Aorta (tissue), 5 donors: ENCODE results near the gene PSMD14. TPM values are rescaled to one million over a fixed set of nuclear protein-coding genes. Genes with fewer than 3 reads are reported as not detected.
A peak's percentile ranks its signal among the peaks of the same experiment; 100 is the strongest.
"Not testable (repeated sequence)": the region's sequence is repeated elsewhere in the genome, so short reads cannot be mapped to it uniquely, and the experiment has no call there.

Source experiments
- ATAC-seq: fragments of 200-7000 bp; cut with Tn5 transposase; one replicate; pipeline ENCODE4 v1.9.1; 2022; ENCODE audit warnings: moderate library complexity; ENCODE audit not compliant: low FRiP score
- DNase-seq, 2 donors: peaks; one replicate each; pipeline ENCODE4 v3.0.0-alpha.2; 2020
- H3K27ac ChIP-seq, 2 donors: one replicate each; pipeline ENCODE4 v1.5.1; 2013; ENCODE audit warnings: low read length in 2 of 2, mild to moderate bottlenecking in 2 of 2, moderate library complexity in 2 of 2, control low read depth in 1 of 2, inconsistent platforms in 1 of 2, low read depth in 1 of 2
- H3K27me3 ChIP-seq, 2 donors: one replicate each; pipeline ENCODE4 v1.6.1; 2013; ENCODE audit warnings: control low read depth in 1 of 2, low read length in 1 of 2, mild to moderate bottlenecking in 1 of 2, moderate library complexity in 1 of 2; ENCODE audit not compliant: insufficient read depth in 2 of 2, control insufficient read depth in 1 of 2
- H3K36me3 ChIP-seq, 2 donors: one replicate each; pipeline ENCODE4 v1.6.1; 2013; ENCODE audit warnings: control low read depth in 1 of 2, low read length in 1 of 2, mild to moderate bottlenecking in 1 of 2; ENCODE audit not compliant: insufficient read depth in 2 of 2, control insufficient read depth in 1 of 2
- H3K4me1 ChIP-seq, 2 donors: one replicate each; pipeline ENCODE4 v1.6.1; 2013; ENCODE audit warnings: low read length in 2 of 2, control low read depth in 1 of 2, mild to moderate bottlenecking in 1 of 2, moderate library complexity in 1 of 2; ENCODE audit not compliant: insufficient read depth in 2 of 2, control insufficient read depth in 1 of 2
- H3K4me3 ChIP-seq, 2 donors: one replicate each; pipeline ENCODE4 v1.5.1; 2013; ENCODE audit warnings: low read length in 2 of 2, control low read depth in 1 of 2, mild to moderate bottlenecking in 1 of 2
- H3K9me3 ChIP-seq: one replicate; pipeline ENCODE4 v1.6.1; 2013; ENCODE audit warnings: mild to moderate bottlenecking, low read length; ENCODE audit not compliant: control insufficient read depth
- WGBS, 2 donors: extraction: QIAGEN DNeasy Blood & Tissue Kit; methylation state at CpG; one replicate each; pipeline ENCODE4 v1.1.7; 2013; 5-methylcytosine and 5-hydroxymethylcytosine counted together
- intact Hi-C, 2 donors: fragments of 100-400 bp; cut with DNase I; formaldehyde crosslinking; loops; one replicate each; pipeline versions ENCODE4 v1.14.2 to v1.15.0; 2022
- polyA plus RNA-seq, 2 donors: library from polyadenylated mRNA; stranded (reverse); fragments of 200-250 nt; gene quantifications; one replicate each; pipeline ENCODE4 v1.2.3, GENCODE V29; 2013
- total RNA-seq, 2 donors: library from RNA; stranded (reverse); fragmentation: NEBNext Ultra II Directional; extraction: Animal tissue kit (Norgen Biotek cat#: 25700); gene quantifications; one replicate each; pipeline ENCODE4 v1.2.1, GENCODE V29; 2021
- donor health status: healthy with polysubstance abuse.
- donor health status: Bipolar disorder and iron deficiency.
- donor health status: DM: no; HTN: no; CAD: no.
- donor health status: DM: no; HTN: no; CAD: no.
- donor health status: DM: yes; HTN: yes; CAD: no.

Gene PSMD14
- total and polyA plus RNA-seq, 4 donors, result 21.0 to 47.7 (median 29.4) TPM

DNA sequence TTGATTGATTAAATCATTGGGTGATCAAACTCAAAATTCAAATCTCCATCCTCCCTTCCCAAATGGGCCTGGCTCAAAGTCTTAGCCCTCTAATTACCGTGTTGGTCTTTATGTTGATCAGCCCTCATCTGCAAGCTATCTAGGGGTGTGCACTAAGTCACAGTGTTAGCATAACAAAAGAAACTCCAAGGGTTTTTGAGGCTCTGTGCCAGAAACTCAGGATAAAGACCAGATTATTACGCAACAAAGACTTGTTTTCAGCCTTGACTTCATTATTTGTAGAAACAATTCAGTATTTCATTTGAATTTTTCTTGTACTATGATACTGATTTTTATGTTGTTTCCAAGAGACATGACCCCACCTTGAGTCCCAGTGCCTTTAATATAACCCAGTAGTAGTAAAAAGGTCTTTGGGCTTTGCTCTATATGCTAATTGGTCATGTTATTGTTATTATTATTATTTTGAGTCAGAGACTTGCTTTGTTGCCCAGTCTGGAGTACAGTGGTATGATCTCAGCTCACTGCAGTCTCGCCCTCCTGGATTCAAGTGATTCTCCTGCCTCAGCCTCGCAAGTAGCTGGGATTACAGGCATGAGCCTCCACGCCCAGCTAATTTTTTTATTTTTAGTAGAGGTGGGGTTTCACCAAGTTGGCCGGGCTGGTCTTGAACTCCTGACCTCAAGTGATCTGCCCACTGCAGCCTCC, 13.9 kb downstream of the PSMD14 start:
- 86 to 92% methylated on average over 6 of the region's 6 CpGs for WGBS, 2 donors
- intact Hi-C loops, result no loop called here
- Histone ChIP-seq H3K27me3 (no peaks in the 10 kb centered on the region), H3K27ac (no peak overlapping the region), H3K36me3 (no peaks in the 10 kb centered on the region), H3K9me3 (no peaks in the 10 kb centered on the region), H3K4me3 (no peak overlapping the region), H3K4me1 (no peaks in the 10 kb centered on the region)
- DNase-seq (no peak), ATAC-seq (no peak)

DNA sequence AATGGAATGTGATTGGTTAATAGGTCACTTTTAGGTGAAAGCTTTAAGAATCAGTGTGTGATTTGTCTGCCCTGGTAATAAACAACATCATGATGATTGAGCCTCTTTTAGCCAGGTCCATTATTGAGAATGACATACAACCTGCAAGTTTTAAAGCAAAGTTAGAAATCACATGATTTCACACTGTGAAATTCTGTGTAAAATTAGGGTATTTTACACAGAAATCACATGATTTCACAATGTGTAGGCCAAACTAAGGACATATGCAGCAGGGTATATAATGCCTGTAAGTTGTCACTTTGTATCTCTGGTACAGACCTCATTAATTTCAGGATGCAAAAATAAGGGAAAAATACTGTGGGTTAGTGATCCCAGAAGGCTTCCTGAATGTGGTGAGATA, 16.7 kb downstream of the PSMD14 start:
- ATAC-seq, result no peak
- Histone ChIP-seq H3K27me3 (no peaks in the 10 kb centered on the region), H3K27ac (no peak overlapping the region), H3K36me3 (no peaks in the 10 kb centered on the region), H3K9me3 (no peaks in the 10 kb centered on the region), H3K4me3 (no peak overlapping the region), H3K4me1 (no peaks in the 10 kb centered on the region)
- intact Hi-C loops, result no loop called here
- no peak for DNase-seq

DNA sequence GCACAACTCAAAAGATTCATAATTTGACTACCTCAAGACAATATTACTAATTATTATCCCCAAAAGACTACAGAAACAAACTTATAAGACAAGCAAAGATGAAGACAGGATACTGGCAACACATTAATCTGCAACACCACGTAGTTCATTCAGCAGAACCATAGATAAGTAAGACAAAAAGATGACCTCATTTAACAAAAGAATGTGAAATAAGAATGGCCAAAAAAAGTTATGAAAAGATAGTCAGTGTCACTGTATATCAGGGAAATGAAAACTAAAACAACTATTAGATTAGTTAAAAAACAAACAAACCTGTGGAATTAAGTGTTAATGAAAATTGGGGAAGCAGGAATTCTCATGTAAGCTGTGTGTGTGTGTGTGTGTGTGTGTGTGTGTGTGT, 19.4 kb downstream of the PSMD14 start:
- Histone ChIP-seq H3K27me3 (no peaks in the 10 kb centered on the region), H3K4me3 (no peak overlapping the region), H3K4me1 (no peaks in the 10 kb centered on the region), H3K9me3 (no peaks in the 10 kb centered on the region), H3K27ac (no peak overlapping the region), H3K36me3 (no peaks in the 10 kb centered on the region)
- 55 to 69% methylated on average over 1 of the region's 1 CpG for WGBS, 2 donors
- DNase-seq, result no peak
- intact Hi-C loops, result no loop called here
- ATAC-seq, result no peak

DNA sequence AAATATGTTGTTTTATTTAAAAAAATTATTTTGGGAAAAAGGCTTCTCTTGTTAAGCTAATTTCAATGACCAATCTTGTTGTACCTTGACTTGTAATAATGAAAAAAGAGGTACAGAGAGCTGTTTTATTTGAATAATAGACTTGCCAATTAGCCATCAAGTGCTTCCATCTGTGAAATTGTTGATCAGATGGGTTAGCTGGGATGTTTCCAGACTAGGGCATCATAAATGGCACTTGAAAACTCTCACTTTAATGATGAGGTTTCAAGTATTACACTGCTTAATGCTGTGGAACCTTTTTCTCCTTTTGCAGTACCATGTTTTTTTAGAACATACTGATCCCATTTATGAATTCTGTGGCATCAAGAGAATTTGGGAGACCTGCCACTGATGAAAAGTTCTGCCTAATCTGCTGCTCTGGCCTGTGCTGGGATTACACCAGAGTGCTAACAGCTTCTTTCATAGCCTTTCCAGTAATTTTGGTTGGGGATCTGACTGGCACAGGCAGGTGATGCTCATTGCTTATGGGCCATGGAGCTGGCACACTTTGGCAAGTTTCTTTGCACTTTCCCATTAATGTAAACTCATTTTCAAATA, 24.2 kb downstream of the PSMD14 start:
- Histone ChIP-seq H3K36me3 (no peaks in the 10 kb centered on the region), H3K27me3 (no peaks in the 10 kb centered on the region), H3K27ac (peak overlapping the region in 1 of 2 donors; percentile 71), H3K4me1 (peaks cover 0 to 4% of the 10 kb centered on the region in 2 donors), H3K9me3 (no peaks in the 10 kb centered on the region), H3K4me3 (no peak overlapping the region)
- intact Hi-C loops, result no loop called here
- DNase-seq (no peak), ATAC-seq (no peak)

DNA sequence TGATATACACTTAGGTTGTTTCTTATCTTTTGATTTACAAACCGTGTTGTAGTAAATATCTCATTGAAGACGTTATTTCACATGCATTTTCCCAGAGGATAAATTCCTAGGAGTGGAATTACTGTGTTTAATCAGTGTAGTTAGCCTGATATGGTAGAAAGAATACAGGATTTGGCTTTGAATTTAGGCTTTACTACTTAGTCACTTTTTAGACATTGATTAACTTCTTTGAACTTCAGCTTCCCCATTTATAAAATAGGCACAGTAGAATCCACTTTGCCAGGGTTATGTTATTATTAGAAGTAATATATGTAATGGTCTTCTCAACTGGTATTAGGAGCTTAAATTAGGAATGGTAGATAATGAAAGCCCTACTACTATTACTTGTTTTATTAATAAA, 27.4 kb downstream of the PSMD14 start:
- no peaks in the 10 kb centered on the region for H3K36me3 ChIP-seq
- intact Hi-C loops, result no loop called here
- no peak for ATAC-seq
- no peak for DNase-seq
- no peaks in the 10 kb centered on the region for H3K27me3 ChIP-seq
- 90 to 93% methylated on average over 2 of the region's 2 CpGs for WGBS, 2 donors
- no peaks in the 10 kb centered on the region for H3K9me3 ChIP-seq
- H3K4me1 ChIP-seq, result peaks cover 0 to 4% of the 10 kb centered on the region in 2 donors
- no peak overlapping the region for H3K4me3 ChIP-seq
- no peak overlapping the region for H3K27ac ChIP-seq

DNA sequence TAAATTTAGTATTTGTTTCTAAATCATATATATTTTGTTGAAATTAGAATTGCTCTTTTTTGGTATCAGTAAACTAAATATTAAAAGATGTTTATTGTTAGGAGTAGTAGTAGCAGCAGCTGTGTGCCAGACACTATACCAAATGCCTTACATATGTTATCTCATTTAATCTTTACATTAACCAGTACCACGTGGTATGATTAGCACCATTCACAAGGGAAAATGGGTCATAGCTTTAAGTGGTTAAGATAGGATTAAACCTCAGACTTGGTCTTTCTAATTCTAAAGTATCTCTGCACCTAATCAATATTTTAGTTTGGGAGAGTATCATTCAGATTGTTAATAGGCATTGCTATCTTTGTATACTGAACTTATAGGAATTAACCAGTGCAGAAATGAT, 29.0 kb downstream of the PSMD14 start:
- Histone ChIP-seq H3K9me3 (no peaks in the 10 kb centered on the region), H3K4me3 (no peak overlapping the region), H3K27ac (no peak overlapping the region), H3K36me3 (no peaks in the 10 kb centered on the region), H3K4me1 (peaks cover 0 to 4% of the 10 kb centered on the region in 2 donors), H3K27me3 (no peaks in the 10 kb centered on the region)
- DNase-seq (no peak), ATAC-seq (no peak)
- intact Hi-C loops, result no loop called here
- WGBS, 2 donors, result 66 to 78% methylated on average over 1 of the region's 1 CpG

DNA sequence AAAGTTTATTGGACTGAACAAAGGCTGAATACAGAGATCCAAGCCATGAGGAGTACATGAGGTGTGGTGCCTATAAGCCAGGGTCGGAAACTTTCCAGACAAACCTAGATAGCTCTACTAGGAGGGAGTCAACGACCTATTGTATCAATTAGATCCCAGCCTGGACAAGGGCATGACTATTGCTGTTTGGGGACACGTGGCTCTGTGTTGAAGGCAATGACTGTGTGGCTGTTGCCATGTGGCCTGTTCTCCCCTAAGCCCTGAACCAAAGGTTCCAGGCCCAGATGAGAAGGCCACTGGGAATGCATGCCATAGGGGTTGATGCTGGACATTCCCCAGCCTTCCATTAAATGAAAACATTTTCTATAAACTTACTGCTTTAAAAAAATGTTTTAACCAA, 31.3 kb downstream of the PSMD14 start:
- H3K9me3 ChIP-seq, H3K27me3 ChIP-seq, DNase-seq, H3K36me3 ChIP-seq, H3K4me3 ChIP-seq, H3K27ac ChIP-seq, intact Hi-C loops, ATAC-seq, H3K4me1 ChIP-seq: not testable (repeated sequence)
- WGBS, 2 donors, result 85 to 87% methylated on average over 3 of the region's 3 CpGs

DNA sequence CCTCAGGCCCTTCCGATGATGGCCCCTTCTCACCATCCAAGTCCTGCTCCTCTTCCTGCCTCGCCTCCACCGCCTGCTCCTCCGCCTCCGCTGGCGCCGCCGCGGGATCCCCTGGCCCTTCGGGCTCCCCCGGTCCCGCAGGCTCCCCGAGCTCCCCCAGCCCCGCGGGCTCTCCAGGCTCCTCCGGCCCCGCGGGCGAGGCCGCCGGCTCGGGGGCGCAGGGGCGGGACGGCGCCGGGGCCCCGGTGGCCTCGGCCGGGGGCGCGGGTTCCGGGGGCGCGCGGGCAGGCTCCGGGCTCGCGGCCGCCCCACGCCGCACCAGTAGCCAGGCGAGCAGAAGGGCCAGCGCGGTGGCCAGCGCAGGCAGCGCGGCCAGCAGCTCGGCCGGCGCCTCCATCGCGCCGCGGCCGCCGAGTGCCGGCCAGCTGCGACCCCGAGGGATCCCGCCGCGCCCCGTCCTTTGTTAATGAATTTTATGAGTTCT, 32.7 kb downstream of the PSMD14 start:
- 60 to 65% methylated on average over 17 to 38 of the region's 64 CpGs for WGBS, 2 donors
- peak; percentile 50 for ATAC-seq
- DNase-seq, H3K4me3 ChIP-seq, H3K9me3 ChIP-seq, H3K4me1 ChIP-seq, H3K27me3 ChIP-seq, H3K27ac ChIP-seq, H3K36me3 ChIP-seq, intact Hi-C loops: not testable (repeated sequence)

DNA sequence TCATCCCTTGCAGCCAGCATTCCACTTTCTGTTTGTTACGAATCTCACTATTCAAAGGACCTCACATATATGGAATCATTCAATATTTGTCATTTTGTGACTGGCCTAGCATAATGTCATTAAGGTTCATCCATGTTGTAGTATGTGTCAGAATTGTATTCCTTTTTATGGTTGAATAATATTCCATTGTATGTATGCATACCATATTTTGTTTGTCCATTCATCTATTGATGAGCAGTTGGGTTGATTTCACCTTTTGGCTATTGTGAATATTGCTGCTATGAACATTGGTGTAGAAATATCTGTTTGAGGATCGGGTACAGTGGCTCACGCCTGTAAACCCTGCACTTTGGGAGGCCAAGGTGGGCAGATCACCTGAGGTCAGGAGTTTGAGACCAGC, 35.0 kb downstream of the PSMD14 start:
- 97 to 99% methylated on average over 3 of the region's 3 CpGs for WGBS, 2 donors
- H3K27ac ChIP-seq, result no peak overlapping the region
- DNase-seq (no peak), ATAC-seq (no peak)
- no peaks in the 10 kb centered on the region for H3K9me3 ChIP-seq
- intact Hi-C loops, result no loop called here
- H3K4me1 ChIP-seq, result peaks cover 0 to 1% of the 10 kb centered on the region in 2 donors
- no peaks in the 10 kb centered on the region for H3K36me3 ChIP-seq
- no peaks in the 10 kb centered on the region for H3K27me3 ChIP-seq
- H3K4me3 ChIP-seq, result no peak overlapping the region
